Endometrial microvascular endothelial cells (primary cell): Measurements from ENCODE around the gene SLC19A1. TPM values are rescaled to one million over a fixed set of nuclear protein-coding genes. Genes with fewer than 3 reads are reported as not detected.
"Not testable (repeated sequence)": the region's sequence is repeated elsewhere in the genome, so short reads cannot be mapped to it uniquely, and the experiment has no call there.

ENCODE experiments used
- in situ Hi-C: cut with HindIII; loops from 2 replicates; pipeline ENCODE4 v1.10.0; 2017; ENCODE audit warnings: low sequenced_read_pairs, low pct_unique_long_range_greater_than_20kb; ENCODE audit errors: inconsistent ontology term
- total RNA-seq: library from RNA; depleted of rRNA; stranded (reverse); fragments of >200 nt; gene quantifications from one replicate; pipeline ENCODE4 v1.2.3, GENCODE V29; 2015; ENCODE audit errors: inconsistent ontology term

The SLC19A1 gene
- total RNA-seq, 1 donor from 2014 or later = 32.3 TPM

GRCh38 chr21:45538381-45539045, 3.7 kb downstream of the SLC19A1 start:
- in situ Hi-C loops = no loop called here

GRCh38 chr21:45537746-45538291, 4.4 kb downstream of the SLC19A1 start:
- in situ Hi-C loops = no loop called here

DNA sequence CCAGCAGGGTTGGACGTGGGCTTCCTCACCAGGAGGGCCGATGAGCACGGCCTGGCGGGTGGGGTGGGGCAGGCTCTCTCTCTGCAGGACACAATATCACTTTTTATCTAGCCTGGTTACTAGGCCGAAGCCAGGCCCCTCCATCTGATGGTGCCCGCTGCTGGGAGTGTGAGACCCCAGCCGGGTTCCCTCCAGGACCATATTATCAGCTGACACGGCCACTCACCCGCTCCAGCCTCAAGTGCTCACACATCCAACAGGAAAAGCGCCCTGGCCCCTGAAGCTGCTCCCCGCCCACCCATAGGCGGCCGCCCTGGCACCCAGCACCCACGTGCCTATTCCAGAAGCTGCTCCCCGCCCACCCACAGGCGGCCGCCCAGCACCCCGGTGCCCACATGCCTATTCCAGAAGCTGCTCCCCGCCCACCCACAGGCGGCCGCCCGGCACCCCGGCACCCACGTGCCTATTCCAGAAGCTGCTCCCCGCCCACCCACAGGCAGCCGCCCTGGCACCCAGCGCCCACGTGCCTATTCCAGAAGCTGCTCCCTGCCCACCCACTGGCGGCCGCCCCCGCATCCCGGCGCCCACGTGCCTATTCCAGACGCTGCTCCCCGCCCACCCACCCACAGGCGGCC, 5.0 kb downstream of the SLC19A1 start:
- in situ Hi-C loops = no loop called here

DNA sequence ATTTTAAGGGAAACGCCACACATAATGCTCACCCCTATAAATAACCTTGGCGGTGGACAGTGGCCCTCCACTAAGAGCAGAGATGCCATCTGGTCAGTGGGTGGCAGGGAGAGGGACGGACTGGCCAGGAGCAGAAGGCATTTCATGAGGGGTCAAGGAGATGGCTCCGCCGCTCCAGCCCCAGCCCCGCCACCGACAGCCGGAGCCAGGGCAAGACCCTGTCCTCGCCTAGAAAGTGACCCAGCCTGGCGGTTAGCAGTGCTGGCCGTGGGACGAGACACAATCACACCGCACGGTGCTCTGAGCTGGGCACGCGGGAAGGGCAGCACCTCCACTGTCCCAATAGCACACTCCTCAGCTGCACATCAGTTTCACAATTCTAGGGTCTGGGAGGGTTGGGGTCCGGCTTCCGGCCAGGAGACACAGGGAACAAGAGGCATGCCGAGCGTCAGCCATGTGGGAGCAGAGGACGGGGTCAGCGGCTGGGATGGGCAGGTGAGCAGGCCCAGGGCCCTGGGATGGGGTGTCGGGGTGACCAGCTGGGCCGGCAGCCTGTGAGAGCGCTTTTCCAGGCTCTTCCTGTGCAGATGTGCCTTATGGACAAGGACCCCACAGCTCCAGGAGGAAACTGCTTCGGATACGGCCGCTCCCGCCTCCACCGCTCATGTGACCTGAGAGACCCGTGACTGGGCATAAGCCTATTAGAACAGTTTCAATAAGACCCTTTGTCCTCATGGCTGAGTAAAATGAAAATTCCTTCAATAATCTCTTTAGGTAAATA, 5.7 kb downstream of the SLC19A1 start:
- in situ Hi-C loops = no loop called here

DNA sequence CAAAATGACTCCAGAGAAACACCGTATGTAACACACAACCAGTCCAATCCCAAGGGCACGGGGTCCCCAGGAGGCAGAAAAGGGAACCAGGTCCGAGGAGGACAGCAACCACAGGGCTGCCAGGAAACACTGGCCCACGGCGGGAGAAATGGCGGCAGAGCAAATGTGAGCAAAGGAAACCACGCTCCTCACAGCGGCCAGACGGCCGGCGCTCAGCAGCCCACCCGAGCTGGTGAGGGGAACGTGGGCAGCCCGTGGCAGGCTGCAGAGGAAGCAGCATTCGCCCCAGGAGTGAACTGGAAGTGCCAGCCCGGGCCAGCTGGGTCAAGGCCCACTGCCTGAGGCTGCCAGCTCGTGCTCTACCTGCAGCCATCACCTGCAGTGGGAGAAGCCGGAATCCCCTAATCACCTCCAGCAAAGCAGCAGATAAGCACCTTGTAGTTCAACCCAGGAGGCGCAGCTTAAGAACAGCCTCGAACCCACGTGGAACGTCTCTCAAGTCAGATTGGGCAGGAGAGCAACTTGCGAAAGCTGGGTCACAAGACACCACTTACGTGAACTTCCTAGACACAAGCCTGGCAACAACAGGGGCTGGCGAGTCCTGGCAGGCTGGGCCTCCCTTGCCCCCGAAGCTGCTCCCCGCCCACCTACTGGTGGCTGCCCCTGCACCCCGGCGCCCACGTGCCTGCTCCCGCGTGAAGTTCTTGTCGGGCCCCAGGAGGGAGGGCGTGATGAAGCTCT, 6.7 kb downstream of the SLC19A1 start:
- in situ Hi-C loops = no loop called here

DNA sequence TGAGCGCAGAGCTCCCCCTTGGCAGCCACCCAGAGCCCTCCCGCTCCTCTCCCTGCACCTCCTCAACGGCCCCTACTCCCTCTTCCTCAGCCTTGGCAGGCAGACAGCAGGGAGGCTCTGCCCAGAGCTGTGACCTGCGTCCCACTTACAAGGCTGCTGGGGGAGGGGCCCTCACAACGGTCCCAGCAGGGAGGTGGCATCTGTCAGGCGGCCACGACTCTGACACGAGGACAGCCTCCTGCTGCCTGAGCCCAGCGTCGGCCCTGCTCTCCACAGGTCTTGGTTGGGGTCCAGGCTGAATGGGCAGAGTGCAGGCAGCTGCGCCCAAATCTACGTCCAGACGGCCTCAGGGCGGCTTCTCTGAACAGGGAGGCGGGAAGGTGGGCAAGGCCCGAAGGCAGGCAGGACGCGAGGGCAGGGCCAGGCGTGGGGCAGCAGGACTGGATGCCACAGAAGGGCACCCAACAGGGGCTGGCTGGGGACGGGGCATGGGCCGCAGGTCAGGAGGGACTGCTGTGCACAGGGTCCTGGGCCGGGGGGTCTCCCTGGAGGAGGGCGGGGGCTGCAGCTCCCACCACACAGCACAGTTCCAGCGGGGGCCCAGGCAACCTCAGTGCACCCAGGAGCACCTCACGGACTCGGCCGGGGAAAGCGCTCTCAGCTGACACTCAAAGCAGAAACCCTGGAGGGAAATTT, 7.5 kb downstream of the SLC19A1 start:
- in situ Hi-C loops = no loop called here

DNA sequence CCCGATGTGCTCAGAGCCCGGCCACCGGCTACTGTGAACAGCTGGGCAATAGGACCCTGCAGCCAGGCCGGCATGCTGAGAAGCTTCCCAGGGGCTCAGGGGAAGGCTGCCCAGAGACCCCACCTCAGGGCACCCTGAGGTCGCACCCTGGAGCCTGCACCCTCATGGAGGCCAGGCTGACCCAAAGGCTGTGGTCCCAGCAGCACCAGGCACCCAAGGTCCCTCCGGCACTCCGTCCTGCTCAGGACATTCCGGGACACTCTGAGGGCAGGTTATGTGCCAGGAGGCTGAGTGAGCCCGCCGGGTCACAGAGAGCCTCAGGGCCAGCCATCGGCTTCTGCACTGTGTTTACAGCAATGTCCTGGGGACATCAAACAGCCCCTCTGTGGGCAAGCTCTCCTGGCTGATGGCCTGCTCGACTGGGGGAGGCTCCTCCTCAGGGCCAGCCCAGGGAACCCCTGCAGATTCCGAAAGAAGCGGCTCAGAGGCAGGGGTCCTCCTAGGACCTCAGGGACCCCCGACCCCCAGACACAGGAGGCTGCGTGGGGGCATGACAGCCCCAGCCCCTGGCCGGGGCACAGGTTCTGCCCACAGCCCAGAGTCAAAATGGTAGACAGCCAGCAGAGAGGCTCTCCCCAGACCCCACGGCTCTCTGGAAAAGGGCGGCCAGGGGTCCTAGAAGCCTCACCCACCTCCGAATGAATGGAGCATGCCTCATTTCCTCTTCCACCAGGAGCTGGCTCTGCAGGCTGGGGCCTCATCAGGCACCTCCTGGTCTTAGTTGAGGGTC, 8.2 kb downstream of the SLC19A1 start:
- in situ Hi-C loops = no loop called here

DNA sequence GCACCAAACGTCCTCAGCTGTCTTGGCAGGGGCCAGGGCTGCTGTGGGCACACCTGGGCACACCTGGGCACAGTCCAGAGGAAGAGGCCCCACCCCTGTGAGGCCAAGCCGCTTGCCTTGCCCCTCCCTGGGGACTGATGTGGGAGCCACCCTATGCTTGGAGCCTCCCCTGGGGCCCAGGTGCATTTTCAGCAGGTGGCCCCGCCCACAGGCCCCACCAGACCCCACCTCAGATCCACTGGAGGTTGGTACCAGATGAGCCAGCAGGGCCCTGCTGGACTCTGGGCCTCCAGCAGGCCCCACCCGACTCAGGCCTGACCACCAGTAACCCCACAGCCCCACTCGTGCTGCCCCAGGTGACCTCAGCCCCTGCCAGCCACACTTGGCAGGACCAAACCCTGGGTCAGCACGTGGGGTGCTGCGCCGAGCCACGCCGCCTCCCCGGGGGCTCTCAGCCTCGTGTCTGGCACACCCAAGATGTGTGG, 8.8 kb downstream of the SLC19A1 start:
- in situ Hi-C loops = no loop called here

DNA sequence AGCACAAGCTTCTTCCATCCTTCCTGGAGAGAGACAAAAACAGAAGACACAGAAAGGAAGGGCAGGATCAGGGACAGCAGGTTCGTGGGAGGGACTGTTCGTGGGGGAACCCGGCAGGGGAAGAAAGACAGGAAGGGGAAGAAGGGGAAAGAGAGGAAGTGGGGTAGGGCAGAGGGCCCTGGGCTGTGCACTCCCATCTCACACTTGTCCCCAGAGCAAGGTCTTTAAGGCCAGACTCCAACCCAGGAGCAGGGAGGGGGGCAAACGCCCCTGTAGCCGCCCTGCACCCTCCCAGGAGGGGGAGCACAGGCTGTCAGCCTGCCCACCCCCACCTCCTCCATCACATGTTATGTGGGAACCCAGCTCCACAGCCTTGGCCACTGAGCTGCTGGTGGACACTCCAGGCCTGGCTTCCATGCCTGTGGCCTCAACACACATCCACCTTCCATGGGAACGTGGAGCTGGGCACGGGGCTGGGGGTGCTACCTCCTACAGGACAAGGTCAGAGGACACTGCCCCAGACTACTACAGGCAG, 9.3 kb downstream of the SLC19A1 start:
- in situ Hi-C loops = no loop called here

GRCh38 chr21:45531393-45532215, 10.6 kb downstream of the SLC19A1 start:
- in situ Hi-C loops = no loop called here

DNA sequence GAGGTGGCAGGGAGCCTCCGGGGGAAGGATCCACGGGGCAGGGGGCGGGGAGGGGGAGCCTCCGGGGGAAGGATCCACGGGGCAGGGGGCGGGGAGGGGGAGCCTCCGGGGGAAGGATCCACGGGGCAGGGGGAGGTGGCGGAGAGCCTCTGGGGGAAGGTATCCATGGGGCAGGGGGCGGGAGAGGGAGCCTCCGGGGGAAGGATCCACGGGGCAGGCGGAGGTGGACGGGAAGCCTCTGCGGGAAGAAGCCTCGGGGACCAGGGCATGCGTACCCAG, 11.2 kb downstream of the SLC19A1 start:
- in situ Hi-C loops = not testable (repeated sequence)

GRCh38 chr21:45530423-45531113, 11.7 kb downstream of the SLC19A1 start:
- in situ Hi-C loops = no loop called here

DNA sequence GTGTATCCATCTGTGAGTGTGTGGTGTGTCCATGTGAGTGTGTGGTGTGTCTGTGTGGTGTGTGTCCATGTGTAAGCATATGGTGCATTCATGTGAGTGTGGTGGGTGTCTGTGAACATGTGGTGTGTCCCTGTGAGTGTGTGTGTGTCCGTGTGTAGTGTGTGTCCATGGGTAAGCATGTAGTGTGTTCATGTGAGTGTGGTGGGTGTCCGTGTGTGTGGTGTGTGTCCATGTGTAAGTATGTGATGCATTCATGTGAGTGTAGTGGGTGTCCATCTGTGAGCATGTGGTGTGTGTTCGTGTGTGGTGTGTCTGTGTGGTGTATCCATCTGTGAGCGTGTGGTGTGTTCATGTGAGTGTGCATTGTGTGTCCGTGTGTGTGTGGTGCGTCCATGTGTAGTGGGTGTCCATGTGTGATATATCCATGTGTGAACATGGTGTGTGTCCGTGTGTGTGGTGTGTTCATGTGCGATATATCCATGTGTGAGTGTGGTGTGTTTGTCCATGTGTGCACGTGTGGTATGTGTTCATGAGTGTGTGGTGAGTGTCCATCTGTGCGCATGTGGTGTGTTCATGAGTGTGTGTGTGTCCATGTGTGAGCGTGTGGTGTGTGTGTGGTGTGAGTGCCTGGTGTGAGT, 12.3 kb downstream of the SLC19A1 start:
- in situ Hi-C loops = no loop called here

- in situ Hi-C loops = no loop called here
These were observed 13.1 kb downstream of the SLC19A1 start for GRCh38 chr21:45528981-45529784.

DNA sequence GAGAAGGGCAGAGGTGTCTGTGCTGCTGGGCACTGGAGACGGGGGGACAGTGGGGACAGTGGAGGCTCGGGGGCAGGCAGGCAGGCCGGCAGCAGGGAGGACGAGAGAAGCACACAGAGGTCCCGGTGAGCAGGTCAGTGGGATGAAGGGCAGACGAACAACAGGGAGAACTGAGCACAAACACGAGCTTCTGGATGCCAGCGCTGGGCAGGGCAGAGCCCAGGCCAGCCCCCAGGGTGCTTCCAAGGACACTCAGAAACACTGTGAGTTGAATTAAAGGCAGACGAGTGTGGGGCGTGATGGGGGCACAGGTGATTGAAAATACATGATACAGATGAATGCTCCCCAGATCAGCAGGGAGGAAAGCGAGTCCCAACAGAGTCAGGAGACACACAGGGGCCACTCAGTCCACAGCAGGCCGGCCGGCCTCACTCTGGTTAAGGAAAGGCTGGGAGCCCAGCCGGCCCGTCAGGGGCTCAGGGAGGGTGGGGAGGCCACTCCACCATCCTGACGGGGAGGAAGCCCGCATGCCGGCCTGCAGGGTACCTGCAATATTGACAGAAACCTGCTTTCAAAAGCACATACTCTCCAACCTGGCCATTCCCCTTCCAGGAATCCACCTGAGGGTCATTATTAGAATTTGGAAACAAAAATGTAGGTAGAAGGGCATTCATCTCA, 14.1 kb downstream of the SLC19A1 start:
- in situ Hi-C loops = no loop called here
